ENCODE measurements around the gene MAP3K3.

The MAP3K3 gene

GRCh38 chr17:63621684-63622573 lies at the start of gene MAP3K3:
MAP3K3 (plus strand) TSS chr17:63622417; CDS start chr17:63622760, 343 bp downstream.
- TF ChIP-seq CTCF (IDR thresholded peaks at IDR 0.05; ENCODE audit: low read depth, low read length) = no peak
- peak within 1 kb of the TSS; percentile 83 for H3K4me3 ChIP-seq (ENCODE audit: low read depth, low read length)

GRCh38 chr17:63573634-63574033 lies 48.6 kb upstream of the MAP3K3 start:
- H3K4me3 ChIP-seq (ENCODE audit: low read depth, low read length) = no peak overlapping the region
- 0 out of 2 replicates have a peak, but pooled peaks have one; percentile 14 for TF ChIP-seq CTCF (IDR thresholded peaks at IDR 0.05; ENCODE audit: low read depth, low read length)

GRCh38 chr17:63578027-63578768 lies 44.0 kb upstream of the MAP3K3 start:
- H3K4me3 ChIP-seq (ENCODE audit: low read depth, low read length) = no peak overlapping the region

DNA sequence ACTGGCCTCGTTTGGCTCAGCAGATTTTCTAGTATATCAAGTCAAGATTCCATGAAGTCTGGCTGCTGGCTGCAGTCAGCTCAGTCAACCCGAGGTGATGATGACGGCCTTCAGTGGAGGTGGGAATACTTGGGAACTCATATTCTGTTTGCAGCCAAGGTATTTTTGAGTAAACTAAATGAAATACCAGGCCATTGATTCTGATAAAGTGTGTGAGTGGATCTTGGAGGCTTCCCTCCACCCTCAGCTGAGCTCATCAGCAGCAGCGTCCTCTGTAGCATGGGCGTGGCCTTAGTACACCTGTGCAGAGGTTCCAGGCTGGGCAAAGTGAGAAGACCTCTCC lies 43.5 kb upstream of the MAP3K3 start:
- no peak for TF ChIP-seq CTCF (IDR thresholded peaks at IDR 0.05; ENCODE audit: low read depth, low read length)
- no peak overlapping the region for H3K4me3 ChIP-seq (ENCODE audit: low read depth, low read length)

More at GRCh38 chr17:63578027-63578768, 44.0 kb upstream of the MAP3K3 start:
- no peak for TF ChIP-seq CTCF (IDR thresholded peaks at IDR 0.05; ENCODE audit: low read depth, low read length)

DNA sequence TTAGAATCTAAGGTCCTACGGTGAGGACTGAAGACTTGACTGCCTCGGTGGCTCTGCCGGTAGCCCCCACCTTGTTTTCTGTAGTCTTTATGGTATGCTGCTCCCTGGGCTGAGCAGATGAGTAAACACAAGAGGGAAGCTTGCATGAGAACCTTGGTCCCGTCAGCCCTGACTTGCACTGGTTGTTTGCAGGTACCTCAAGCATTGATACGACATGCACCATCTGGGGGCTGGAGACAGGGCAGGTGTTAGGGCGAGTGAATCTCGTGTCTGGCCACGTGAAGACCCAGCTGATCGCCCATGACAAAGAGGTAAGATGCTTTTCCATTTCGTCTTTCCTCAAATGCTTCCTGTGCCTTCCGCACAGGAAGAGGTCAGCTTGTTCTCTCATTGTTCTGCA lies 42.6 kb upstream of the MAP3K3 start:
- H3K4me3 ChIP-seq (ENCODE audit: low read depth, low read length) = no peak overlapping the region

DNA sequence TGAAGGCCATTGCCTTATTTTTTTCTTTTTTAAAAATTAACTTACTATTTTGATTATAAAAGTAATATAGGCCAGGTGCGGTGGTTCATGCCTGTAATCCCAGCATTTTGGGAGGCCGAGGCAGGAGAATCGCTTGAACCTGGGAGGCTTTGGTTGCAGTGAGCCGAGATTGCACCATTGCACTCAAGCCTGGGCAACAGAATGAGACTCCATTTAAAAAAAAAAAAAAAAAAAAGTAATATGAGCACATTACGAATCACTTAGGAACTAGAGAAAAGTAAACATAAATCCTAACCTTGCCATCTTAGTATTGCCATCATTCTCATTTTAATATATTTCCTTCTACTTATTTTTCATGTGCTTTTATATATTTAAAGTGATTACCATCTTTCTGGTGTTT lies 34.4 kb upstream of the MAP3K3 start:
- no peak for TF ChIP-seq CTCF (IDR thresholded peaks at IDR 0.05; ENCODE audit: low read depth, low read length)
- H3K4me3 ChIP-seq (ENCODE audit: low read depth, low read length) = no peak overlapping the region

More for the DNA sequence above, 42.6 kb upstream of the MAP3K3 start:
- TF ChIP-seq CTCF (IDR thresholded peaks at IDR 0.05; ENCODE audit: low read depth, low read length) = no peak

DNA sequence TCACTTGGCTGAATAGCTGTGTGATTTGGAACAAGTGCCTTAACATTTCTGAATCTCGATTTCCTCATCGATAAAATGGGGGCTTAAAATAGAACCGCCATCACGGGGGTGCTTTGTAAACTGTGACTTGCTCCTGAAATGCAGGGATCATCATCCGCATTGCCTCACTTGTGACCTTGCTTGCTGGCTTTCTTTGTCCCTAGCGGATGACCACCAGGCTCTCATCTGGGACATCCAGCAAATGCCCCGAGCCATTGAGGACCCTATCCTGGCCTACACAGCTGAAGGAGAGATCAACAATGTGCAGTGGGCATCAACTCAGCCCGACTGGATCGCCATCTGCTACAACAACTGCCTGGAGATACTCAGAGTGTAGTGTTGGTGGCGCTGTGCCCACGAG lies 33.4 kb upstream of the MAP3K3 start:
- TF ChIP-seq CTCF (IDR thresholded peaks at IDR 0.05; ENCODE audit: low read depth, low read length) = no peak
- H3K4me3 ChIP-seq (ENCODE audit: low read depth, low read length) = no peak overlapping the region

Data from WI38 (cell line).